GM18520 (cell line): ENCODE results near the gene HOXD8.

Source experiments
- ATAC-seq: cut with Tn5 transposase; IDR thresholded peaks from one replicate; pipeline ENCODE4 v1.9.1; 2021; ENCODE audit not compliant: unreplicated experiment

The HOXD8 gene

GRCh38 chr2:176114930-176115625 lies 14.4 kb upstream of the HOXD8 start:
- no peak for ATAC-seq

- no peak for ATAC-seq
Measured at GRCh38 chr2:176115883-176116813, 13.4 kb upstream of the HOXD8 start, which contains the start of gene HOXD10. Gene HOXD10 (plus strand): TSS chr2:176116778. CDS start chr2:176116834, 56 bp downstream.

GRCh38 chr2:176117162-176117822 lies 12.2 kb upstream of the HOXD8 start:
- no peak for ATAC-seq

- no peak for ATAC-seq
Measured at GRCh38 chr2:176117823-176118371, 11.6 kb upstream of the HOXD8 start.

- ATAC-seq = no peak
Measured at GRCh38 chr2:176118601-176119339, 10.7 kb upstream of the HOXD8 start.

GRCh38 chr2:176120364-176121189 lies 8.9 kb upstream of the HOXD8 start:
- no peak for ATAC-seq

GRCh38 chr2:176121190-176122051 lies 8.1 kb upstream of the HOXD8 start:
- ATAC-seq = no peak

- no peak for ATAC-seq
Measured at GRCh38 chr2:176122052-176122682, 7.3 kb upstream of the HOXD8 start.

GRCh38 chr2:176122683-176123410 lies 6.7 kb upstream of the HOXD8 start, which contains the start of gene HOXD9:
Gene HOXD9 (plus strand): TSS chr2:176122719. CDS start chr2:176122769, 50 bp downstream.
- ATAC-seq = no peak

- no peak for ATAC-seq
Measured at GRCh38 chr2:176123411-176124109, 5.9 kb upstream of the HOXD8 start.

- no peak for ATAC-seq
Measured at GRCh38 chr2:176124110-176124946, 5.2 kb upstream of the HOXD8 start.

GRCh38 chr2:176124947-176125771 lies 4.3 kb upstream of the HOXD8 start:
- ATAC-seq = no peak

- no peak for ATAC-seq
Measured at GRCh38 chr2:176125772-176126054, 3.8 kb upstream of the HOXD8 start.

GRCh38 chr2:176126929-176127773 lies 2.4 kb upstream of the HOXD8 start:
- no peak for ATAC-seq

GRCh38 chr2:176127774-176128072 lies 1.8 kb upstream of the HOXD8 start:
- no peak for ATAC-seq
